ENCODE measurements around the gene CCDC15.

The CCDC15 gene

GRCh38 chr11:124938206-124938765 is 15.7 kb upstream of the CCDC15 start:
- no peaks in the 10 kb centered on the region for H3K4me1 ChIP-seq (ENCODE audit: control insufficient read depth in 1 of 2, insufficient read depth in 1 of 2, low read depth in 1 of 2, low read length in 1 of 2)
- no peak overlapping the region for H3K4me3 ChIP-seq (ENCODE audit: low read depth in 1 of 2, low read length in 1 of 2)
- no peak for TF ChIP-seq CTCF (IDR thresholded peaks at IDR 0.05)
- peaks cover 25% of the 10 kb centered on the region for H3K27me3 ChIP-seq
- H3K36me3 ChIP-seq = no peaks in the 10 kb centered on the region
- no peaks in the 10 kb centered on the region for H3K9me3 ChIP-seq
- H3K27ac ChIP-seq = no peak overlapping the region

GRCh38 chr11:124938970-124939369 is 15.0 kb upstream of the CCDC15 start:
- H3K27ac ChIP-seq = no peak overlapping the region

GRCh38 chr11:124941703-124942102 is 12.3 kb upstream of the CCDC15 start:
- H3K36me3 ChIP-seq = no peaks in the 10 kb centered on the region
- H3K27ac ChIP-seq = no peak overlapping the region
- no peaks in the 10 kb centered on the region for H3K27me3 ChIP-seq
- H3K4me1 ChIP-seq (ENCODE audit: control insufficient read depth in 1 of 2, insufficient read depth in 1 of 2, low read depth in 1 of 2, low read length in 1 of 2) = no peaks in the 10 kb centered on the region
- H3K4me3 ChIP-seq (ENCODE audit: low read depth in 1 of 2, low read length in 1 of 2) = no peak overlapping the region
- no peak for TF ChIP-seq CTCF (IDR thresholded peaks at IDR 0.05)
- H3K9me3 ChIP-seq = no peaks in the 10 kb centered on the region

More at GRCh38 chr11:124938970-124939369, 15.0 kb upstream of the CCDC15 start:
- H3K4me1 ChIP-seq (ENCODE audit: control insufficient read depth in 1 of 2, insufficient read depth in 1 of 2, low read depth in 1 of 2, low read length in 1 of 2) = no peaks in the 10 kb centered on the region
- peaks cover 23% of the 10 kb centered on the region for H3K27me3 ChIP-seq
- TF ChIP-seq CTCF (IDR thresholded peaks at IDR 0.05) = no peak
- no peaks in the 10 kb centered on the region for H3K9me3 ChIP-seq
- H3K36me3 ChIP-seq = no peaks in the 10 kb centered on the region
- no peak overlapping the region for H3K4me3 ChIP-seq (ENCODE audit: low read depth in 1 of 2, low read length in 1 of 2)

GRCh38 chr11:124942466-124943253 is 11.3 kb upstream of the CCDC15 start:
- no peaks in the 10 kb centered on the region for H3K4me1 ChIP-seq (ENCODE audit: control insufficient read depth in 1 of 2, insufficient read depth in 1 of 2, low read depth in 1 of 2, low read length in 1 of 2)
- no peak for TF ChIP-seq CTCF (IDR thresholded peaks at IDR 0.05)
- no peaks in the 10 kb centered on the region for H3K36me3 ChIP-seq
- H3K27ac ChIP-seq = no peak overlapping the region
- H3K4me3 ChIP-seq (ENCODE audit: low read depth in 1 of 2, low read length in 1 of 2) = no peak overlapping the region
- H3K9me3 ChIP-seq = no peaks in the 10 kb centered on the region
- H3K27me3 ChIP-seq = no peaks in the 10 kb centered on the region

GRCh38 chr11:124943254-124943616 is 10.8 kb upstream of the CCDC15 start:
- no peaks in the 10 kb centered on the region for H3K36me3 ChIP-seq
- no peak overlapping the region for H3K4me3 ChIP-seq (ENCODE audit: low read depth in 1 of 2, low read length in 1 of 2)
- no peak for TF ChIP-seq CTCF (IDR thresholded peaks at IDR 0.05)
- no peaks in the 10 kb centered on the region for H3K27me3 ChIP-seq
- H3K4me1 ChIP-seq (ENCODE audit: control insufficient read depth in 1 of 2, insufficient read depth in 1 of 2, low read depth in 1 of 2, low read length in 1 of 2) = no peaks in the 10 kb centered on the region
- H3K27ac ChIP-seq = no peak overlapping the region
- H3K9me3 ChIP-seq = no peaks in the 10 kb centered on the region
